Spleen (tissue), 11 donors: ENCODE measurements around the gene SLC13A4. TPM values are rescaled to one million over a fixed set of nuclear protein-coding genes. Genes with fewer than 3 reads are reported as not detected.

Experiments used
- DNase-seq: peaks from one replicate; pipeline ENCODE4 v3.0.0-alpha.2; 2020
- H3K27ac ChIP-seq, 8 donors: fragments of 200-600 bp; sonication (generic) in 7 of 8; 1 replicate in 4 of 8; 2 replicates in 4 of 8; pipeline versions ENCODE4 v1.5.0 to v1.8.0; 2016 to 2021; ENCODE audit warnings: inconsistent platforms in 4 of 8, mild to moderate bottlenecking in 4 of 8, moderate library complexity in 1 of 8
- H3K27me3 ChIP-seq, 7 donors: fragments of 200-600 bp; sonication (generic) in 6 of 7; replicated peaks in 1 of 7; 1 replicate in 4 of 7; 2 replicates in 3 of 7; pipeline versions ENCODE4 v1.5.0 to v1.8.0; 2016 to 2021; ENCODE audit warnings: inconsistent platforms in 3 of 7, mild to moderate bottlenecking in 1 of 7
- H3K36me3 ChIP-seq, 6 donors: fragments of 200-600 bp; sonication (generic) in 5 of 6; 1 replicate in 4 of 6; 2 replicates in 2 of 6; pipeline versions ENCODE4 v1.5.0 to v1.8.0; 2016 to 2021; ENCODE audit warnings: inconsistent platforms in 2 of 6
- H3K4me1 ChIP-seq, 6 donors: fragments of 200-600 bp; sonication (generic) in 5 of 6; 1 replicate in 3 of 6; 2 replicates in 3 of 6; pipeline versions ENCODE4 v1.5.0 to v1.8.0; 2016 to 2021; ENCODE audit warnings: inconsistent platforms in 3 of 6
- H3K4me3 ChIP-seq, 8 donors: fragments of 200-600 bp; sonication (generic) in 7 of 8; 1 replicate in 4 of 8; 2 replicates in 4 of 8; pipeline versions ENCODE4 v1.5.0 to v1.8.0; 2016 to 2021; ENCODE audit warnings: inconsistent platforms in 4 of 8, mild to moderate bottlenecking in 4 of 8, moderate library complexity in 2 of 8
- H3K9me3 ChIP-seq, 8 donors: fragments of 200-600 bp; sonication (generic) in 7 of 8; 1 replicate in 4 of 8; 2 replicates in 4 of 8; pipeline versions ENCODE4 v1.5.0 to v1.8.0; 2016 to 2021; ENCODE audit warnings: inconsistent platforms in 4 of 8
- POLR2A ChIP-seq, 3 donors: fragments of 450-650 bp; IDR thresholded peaks; one replicate each; pipeline ENCODE4 v1.5.1; 2017; ENCODE audit warnings: antibody characterized with exemption in 3 of 3, mild to moderate bottlenecking in 1 of 3
- POLR2AphosphoS5 ChIP-seq, 3 donors: sonication (generic); formaldehyde crosslinking; IDR thresholded peaks; one replicate each; pipeline ENCODE4 v1.5.1; 2017; ENCODE audit warnings: antibody characterized with exemption in 3 of 3
- WGBS, 5 donors: extraction: QIAGEN DNeasy Blood & Tissue Kit in 3 of 5; methylation state at CpG; one replicate each; pipeline versions ENCODE4 v1.1.5 to v1.1.7; 2013 to 2018; 5-methylcytosine and 5-hydroxymethylcytosine counted together
- intact Hi-C: fragments of 100-400 bp; cut with DNase I; formaldehyde crosslinking; loops from one replicate; pipeline ENCODE4 v1.15.0; 2023; ENCODE audit warnings: low total_unique reads
- polyA plus RNA-seq, 3 donors: library from polyadenylated mRNA; stranded (reverse); fragments of 200-250 nt; gene quantifications; one replicate each; pipeline ENCODE4 v1.2.1, GENCODE V29; 2013
- total RNA-seq, 7 donors: library from RNA; depleted of rRNA in 3 of 7; stranded (reverse); fragments of >200 nt in 3 of 7; fragmentation: NEBNext Ultra II Directional in 4 of 7; extraction: Animal tissue kit (Norgen Biotek cat#: 25700) in 4 of 7; gene quantifications; one replicate each; pipeline versions ENCODE4 v1.1.0 to v1.2.1, GENCODE V29; 2016 to 2021
- TF ChIP-seq, protein P1 (sequence below), 11 experiments: fragments of 200-600 bp in 7 of 11; fragments of 450-650 bp in 4 of 11; sonication (generic) in 4 of 11; IDR thresholded peaks in 8 of 11; conservative IDR thresholded peaks in 3 of 11; 1 replicate in 7 of 11; 2 replicates in 4 of 11; pipeline versions ENCODE4 v1.4.0 to v1.8.0; 2016 to 2021; ENCODE audit warnings: antibody characterized with exemption in 11 of 11, inconsistent platforms in 4 of 11, mild to moderate bottlenecking in 1 of 11
- donor health status: healthy with polysubstance abuse.
- donor health status: DM: no; HTN: no; CAD: no; lungs with moderate emphysema.
- donor health status: DM: no; HTN: no; CAD: no.
- donor health status: Bipolar disorder and iron deficiency.
- donor health status: healthy.
- donor health status: DM: no; HTN: no; CAD: no.
- donor health status: DM: yes; HTN: yes; CAD: no.

Gene SLC13A4
- total and polyA plus RNA-seq, 10 donors: 0.16 to 0.20 TPM; not detected in 8

DNA sequence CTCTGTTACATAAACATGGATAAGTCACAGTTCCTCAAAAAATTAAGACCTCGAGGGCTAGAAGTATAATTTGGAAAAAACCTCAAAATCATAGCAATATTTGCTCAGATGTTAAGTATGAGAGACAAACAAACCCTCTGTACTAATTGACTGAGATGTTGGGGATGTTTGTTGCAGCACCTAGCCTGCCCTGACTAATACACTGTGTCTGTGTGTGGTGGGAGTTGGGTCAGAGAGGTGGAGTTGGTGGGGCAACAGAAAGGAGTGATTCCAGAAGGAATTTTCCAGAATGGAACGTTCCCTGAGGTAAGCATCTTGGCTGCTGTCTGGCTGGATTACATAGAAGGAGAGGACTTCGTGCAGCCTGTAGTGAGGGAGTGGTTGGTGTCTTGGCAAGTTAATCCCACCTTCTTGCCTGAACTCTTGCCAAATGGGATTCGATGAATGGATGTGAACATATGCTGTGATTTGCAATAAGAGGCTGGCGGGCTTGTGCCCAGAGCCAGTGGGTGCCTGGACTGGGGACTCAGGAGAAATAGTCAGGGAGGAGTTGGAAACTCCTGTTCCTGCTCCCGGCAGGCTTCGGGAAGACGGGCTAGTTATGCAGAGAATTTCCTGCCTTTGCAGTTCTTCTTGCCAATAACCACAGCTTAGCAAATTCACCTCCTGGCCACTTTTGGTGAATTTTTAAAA is 29.9 kb upstream of the SLC13A4 start:
- H3K4me3 ChIP-seq: no peak overlapping the region
- WGBS, 5 donors: 62 to 78% (median 67%) methylated on average over 8 of the region's 8 CpGs
- no peaks in the 10 kb centered on the region for H3K36me3 ChIP-seq
- H3K27me3 ChIP-seq: peaks cover 0 to 10% (median 0%) of the 10 kb centered on the region in 7 donors
- H3K4me1 ChIP-seq: peaks cover 0 to 9% (median 0%) of the 10 kb centered on the region in 6 donors
- H3K27ac ChIP-seq: peak overlapping the region in 5 of 8 donors; percentile 10 to 53 (median 27)
- DNase-seq: no peak
- no peaks in the 10 kb centered on the region for H3K9me3 ChIP-seq
- intact Hi-C loops: no loop called here
- TF ChIP-seq POLR2AphosphoS5 (IDR thresholded peaks at IDR 0.05) (no peak), POLR2A (IDR thresholded peaks at IDR 0.05) (no peak)
- TF ChIP-seq, protein P1, sequence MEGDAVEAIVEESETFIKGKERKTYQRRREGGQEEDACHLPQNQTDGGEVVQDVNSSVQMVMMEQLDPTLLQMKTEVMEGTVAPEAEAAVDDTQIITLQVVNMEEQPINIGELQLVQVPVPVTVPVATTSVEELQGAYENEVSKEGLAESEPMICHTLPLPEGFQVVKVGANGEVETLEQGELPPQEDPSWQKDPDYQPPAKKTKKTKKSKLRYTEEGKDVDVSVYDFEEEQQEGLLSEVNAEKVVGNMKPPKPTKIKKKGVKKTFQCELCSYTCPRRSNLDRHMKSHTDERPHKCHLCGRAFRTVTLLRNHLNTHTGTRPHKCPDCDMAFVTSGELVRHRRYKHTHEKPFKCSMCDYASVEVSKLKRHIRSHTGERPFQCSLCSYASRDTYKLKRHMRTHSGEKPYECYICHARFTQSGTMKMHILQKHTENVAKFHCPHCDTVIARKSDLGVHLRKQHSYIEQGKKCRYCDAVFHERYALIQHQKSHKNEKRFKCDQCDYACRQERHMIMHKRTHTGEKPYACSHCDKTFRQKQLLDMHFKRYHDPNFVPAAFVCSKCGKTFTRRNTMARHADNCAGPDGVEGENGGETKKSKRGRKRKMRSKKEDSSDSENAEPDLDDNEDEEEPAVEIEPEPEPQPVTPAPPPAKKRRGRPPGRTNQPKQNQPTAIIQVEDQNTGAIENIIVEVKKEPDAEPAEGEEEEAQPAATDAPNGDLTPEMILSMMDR (IDR thresholded peaks at IDR 0.05 in 8 of 11, conservative IDR thresholded peaks at IDR 0.05 in 3 of 11): no peak

DNA sequence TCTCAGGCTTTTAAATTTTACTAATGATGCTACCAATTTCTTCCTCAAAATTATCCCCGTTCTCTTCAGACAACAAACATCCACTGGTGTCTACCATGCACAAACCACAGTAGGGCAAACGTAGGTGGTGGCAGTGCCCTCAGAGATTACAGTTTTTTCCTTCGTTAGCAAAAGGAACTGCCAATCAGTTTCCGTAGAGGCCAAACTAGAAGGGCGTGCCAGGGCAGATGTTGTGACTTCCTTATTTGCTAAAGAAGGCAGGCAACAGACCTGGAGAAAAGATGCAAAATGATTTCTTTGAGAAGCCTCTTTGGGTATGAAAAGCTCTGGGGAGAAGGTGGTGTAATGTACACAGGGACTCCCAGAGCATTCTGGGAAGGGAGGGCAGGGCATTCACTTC is 28.2 kb upstream of the SLC13A4 start:
- no peak for DNase-seq
- peaks cover 0 to 10% (median 0%) of the 10 kb centered on the region in 7 donors for H3K27me3 ChIP-seq
- no peak overlapping the region for H3K27ac ChIP-seq
- no peak overlapping the region for H3K4me3 ChIP-seq
- H3K9me3 ChIP-seq: no peaks in the 10 kb centered on the region
- WGBS, 5 donors: 22 to 37% (median 30%) methylated on average over 5 of the region's 5 CpGs
- H3K4me1 ChIP-seq: no peaks in the 10 kb centered on the region
- H3K36me3 ChIP-seq: no peaks in the 10 kb centered on the region
- intact Hi-C loops: no loop called here
- TF ChIP-seq, protein P1 (IDR thresholded peaks at IDR 0.05 in 8 of 11, conservative IDR thresholded peaks at IDR 0.05 in 3 of 11): no peak
- TF ChIP-seq POLR2AphosphoS5 (IDR thresholded peaks at IDR 0.05): no peak
- no peak for TF ChIP-seq POLR2A (IDR thresholded peaks at IDR 0.05)

DNA sequence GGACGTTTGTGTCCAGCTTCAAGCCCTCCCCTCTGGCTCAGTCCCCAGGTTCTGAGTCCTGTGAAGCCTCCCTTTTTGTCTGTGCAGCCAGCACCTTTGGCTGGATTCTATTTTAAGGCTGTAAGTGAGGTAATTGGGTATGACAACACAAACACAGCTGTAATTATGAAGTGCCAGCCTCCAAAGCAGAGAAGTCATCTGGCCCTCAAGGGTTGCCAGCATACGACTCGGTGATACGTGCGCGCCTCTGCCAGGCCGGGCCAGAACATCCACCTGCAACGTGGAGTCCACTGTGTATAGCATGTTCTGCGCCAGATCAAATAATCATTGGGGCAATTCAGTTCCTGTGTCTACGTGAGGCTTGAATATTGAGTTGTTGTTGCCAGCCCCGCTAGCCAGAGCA is 27.4 kb upstream of the SLC13A4 start:
- Histone ChIP-seq H3K36me3 (no peaks in the 10 kb centered on the region), H3K9me3 (no peaks in the 10 kb centered on the region), H3K4me1 (no peaks in the 10 kb centered on the region), H3K27ac (no peak overlapping the region), H3K27me3 (peaks cover 0 to 10% (median 0%) of the 10 kb centered on the region in 7 donors), H3K4me3 (no peak overlapping the region)
- WGBS, 5 donors: 84 to 96% (median 91%) methylated on average over 6 to 11 of the region's 11 CpGs
- no peak for DNase-seq
- TF ChIP-seq, protein P1 (IDR thresholded peaks at IDR 0.05 in 8 of 11, conservative IDR thresholded peaks at IDR 0.05 in 3 of 11): no peak
- no peak for TF ChIP-seq POLR2AphosphoS5 (IDR thresholded peaks at IDR 0.05)
- TF ChIP-seq POLR2A (IDR thresholded peaks at IDR 0.05): no peak
- intact Hi-C loops: no loop called here

DNA sequence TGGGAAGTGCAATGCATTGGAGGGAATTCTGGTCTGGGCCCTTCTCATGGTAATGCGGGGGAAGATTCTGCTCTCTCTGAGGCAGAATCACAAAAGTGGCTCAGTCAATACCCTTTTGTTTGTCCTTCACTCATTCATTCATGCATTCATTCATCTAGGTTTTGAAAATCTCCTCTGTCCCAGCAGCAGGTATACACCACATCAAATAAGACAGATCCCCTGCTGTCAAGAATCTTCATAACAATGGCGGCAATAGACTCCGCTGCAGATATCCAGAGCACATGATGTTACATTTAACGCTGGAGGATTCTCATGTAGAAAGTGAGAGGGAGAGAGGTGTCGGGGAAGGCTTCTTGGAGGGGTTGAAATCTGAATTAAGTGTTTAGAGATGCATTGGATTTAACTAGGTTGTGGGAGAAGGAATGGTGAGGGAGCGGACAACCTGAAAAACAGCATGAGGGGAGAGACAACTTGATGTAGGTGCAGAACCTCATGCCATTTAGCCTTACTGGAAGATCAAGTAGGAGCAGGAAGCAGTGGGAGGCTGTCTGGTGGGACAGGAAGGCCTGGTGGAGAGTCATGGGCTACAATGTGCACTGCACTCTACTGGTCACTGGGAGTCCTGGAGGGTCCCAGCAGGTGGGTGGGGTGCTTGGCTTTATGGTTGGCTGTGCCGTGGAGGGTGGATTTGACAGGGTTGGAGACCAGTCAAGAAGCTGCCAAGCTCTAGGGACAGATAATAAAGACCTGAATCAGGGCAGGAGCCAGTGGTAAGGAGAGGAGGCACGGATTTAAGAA is 25.8 kb upstream of the SLC13A4 start:
- Histone ChIP-seq H3K4me1 (no peaks in the 10 kb centered on the region), H3K36me3 (no peaks in the 10 kb centered on the region), H3K9me3 (no peaks in the 10 kb centered on the region), H3K27ac (no peak overlapping the region), H3K27me3 (peaks cover 0 to 10% (median 0%) of the 10 kb centered on the region in 7 donors), H3K4me3 (no peak overlapping the region)
- WGBS, 5 donors: 88 to 92% (median 91%) methylated on average over 8 of the region's 8 CpGs
- no peak for DNase-seq
- TF ChIP-seq POLR2A (IDR thresholded peaks at IDR 0.05) (no peak), POLR2AphosphoS5 (IDR thresholded peaks at IDR 0.05) (no peak)
- TF ChIP-seq, protein P1 (IDR thresholded peaks at IDR 0.05 in 8 of 11, conservative IDR thresholded peaks at IDR 0.05 in 3 of 11): no peak
- intact Hi-C loops: no loop called here
